Vagina (tissue), 2 donors: ENCODE measurements around the gene RPL18A. TPM values are rescaled to one million over a fixed set of nuclear protein-coding genes. Genes with fewer than 3 reads are reported as not detected.

Source experiments
- DNase-seq, 2 donors: peaks; one replicate each; pipeline ENCODE4 v3.0.0-alpha.2; 2017; ENCODE audit errors: extremely low spot score in 2 of 2
- H3K27ac ChIP-seq: fragments of 200-600 bp; sonication (generic); one replicate; pipeline ENCODE4 v1.5.1; 2019
- H3K27me3 ChIP-seq: fragments of 200-600 bp; sonication (generic); one replicate; pipeline ENCODE4 v1.5.1; 2019
- H3K36me3 ChIP-seq, 2 donors: fragments of 200-600 bp; sonication (generic); one replicate each; pipeline ENCODE4 v1.5.1; 2017 to 2019
- H3K4me1 ChIP-seq: fragments of 200-600 bp; sonication (generic); one replicate; pipeline ENCODE4 v1.5.1; 2019
- H3K4me3 ChIP-seq, 2 donors: fragments of 200-600 bp; sonication (generic); 1 replicate in 1 of 2; 2 replicates in 1 of 2; pipeline ENCODE4 v1.5.1; 2016 to 2019
- H3K9me3 ChIP-seq: fragments of 200-600 bp; sonication (generic); one replicate; pipeline ENCODE4 v1.5.1; 2019
- CTCF ChIP-seq, 3 experiments: fragments of 450-650 bp in 2 of 3; fragments of 200-600 bp in 1 of 3; sonication (generic) in 1 of 3; IDR thresholded peaks; one replicate each; pipeline ENCODE4 v1.5.1; 2017 to 2019; ENCODE audit warnings: antibody characterized with exemption in 3 of 3, mild to moderate bottlenecking in 2 of 3, moderate library complexity in 2 of 3
- POLR2A ChIP-seq, 2 donors: fragments of 450-650 bp; IDR thresholded peaks; one replicate each; pipeline ENCODE4 v1.6.1; 2017; ENCODE audit warnings: antibody characterized with exemption in 2 of 2, mild to moderate bottlenecking in 2 of 2, moderate library complexity in 2 of 2
- POLR2AphosphoS5 ChIP-seq, 2 donors: sonication (generic); formaldehyde crosslinking; IDR thresholded peaks; one replicate each; pipeline ENCODE4 v1.9.0; 2017; ENCODE audit warnings: antibody characterized with exemption in 2 of 2, mild to moderate bottlenecking in 2 of 2, low read depth in 1 of 2; ENCODE audit not compliant: insufficient read depth in 1 of 2
- intact Hi-C: fragments of 100-400 bp; cut with DNase I; formaldehyde crosslinking; loops from one replicate; pipeline ENCODE4 v1.15.1; 2023
- total RNA-seq: library from RNA; depleted of rRNA; stranded (reverse); fragments of >200 nt; gene quantifications from one replicate; pipeline ENCODE4 v1.2.3, GENCODE V29; 2016

The RPL18A gene
- total RNA-seq, 1 donor from 2014 or later: 1,768 TPM

GRCh38 chr19:17871032-17871877, 11.5 kb downstream of the RPL18A start:
- Histone ChIP-seq H3K4me3 (no peak overlapping the region), H3K9me3 (no peaks in the 10 kb centered on the region), H3K27ac (no peak overlapping the region), H3K36me3 (no peaks in the 10 kb centered on the region), H3K4me1 (peaks cover 23% of the 10 kb centered on the region), H3K27me3 (peaks cover 10% of the 10 kb centered on the region)
- intact Hi-C loops: no loop called here
- TF ChIP-seq CTCF (IDR thresholded peaks at IDR 0.05): no peak
- TF ChIP-seq POLR2AphosphoS5 (IDR thresholded peaks at IDR 0.05; ENCODE audit: insufficient read depth in 1 of 2, low read depth in 1 of 2): no peak
- no peak for TF ChIP-seq POLR2A (IDR thresholded peaks at IDR 0.05)
- DNase-seq: no peak

GRCh38 chr19:17871878-17872250, 12.2 kb downstream of the RPL18A start, which contains the start of gene SLC5A5:
Gene SLC5A5 (plus strand): TSS chr19:17871945. CDS start chr19:17872320, 375 bp downstream.
- peak within 1 kb of the TSS; percentile 1 to 22 for H3K4me3 ChIP-seq
- H3K36me3 ChIP-seq: no peaks in the 10 kb centered on the region
- peaks cover 23% of the 10 kb centered on the region for H3K4me1 ChIP-seq
- H3K27ac ChIP-seq: no peak within 1 kb of the TSS
- H3K27me3 ChIP-seq: peaks cover 10% of the 10 kb centered on the region
- TF ChIP-seq POLR2A (IDR thresholded peaks at IDR 0.05) (no peak), CTCF (IDR thresholded peaks at IDR 0.05) (no peak), POLR2AphosphoS5 (IDR thresholded peaks at IDR 0.05; ENCODE audit: insufficient read depth in 1 of 2, low read depth in 1 of 2) (no peak)
- no peaks in the 10 kb centered on the region for H3K9me3 ChIP-seq
- intact Hi-C loops: no loop called here
- DNase-seq: no peak

- Histone ChIP-seq H3K27me3 (peaks cover 10% of the 10 kb centered on the region), H3K27ac (no peak overlapping the region), H3K9me3 (no peaks in the 10 kb centered on the region), H3K4me3 (peak overlapping the region; percentile 1 to 22), H3K36me3 (no peaks in the 10 kb centered on the region), H3K4me1 (peaks cover 23% of the 10 kb centered on the region)
- TF ChIP-seq POLR2AphosphoS5 (IDR thresholded peaks at IDR 0.05; ENCODE audit: insufficient read depth in 1 of 2, low read depth in 1 of 2) (no peak), CTCF (IDR thresholded peaks at IDR 0.05) (no peak), POLR2A (IDR thresholded peaks at IDR 0.05) (no peak)
- DNase-seq: no peak
- intact Hi-C loops: no loop called here
Measured at GRCh38 chr19:17872251-17873001, 12.7 kb downstream of the RPL18A start.

- no peak for DNase-seq
- intact Hi-C loops: no loop called here
- H3K9me3 ChIP-seq: no peaks in the 10 kb centered on the region
- no peak for TF ChIP-seq POLR2A (IDR thresholded peaks at IDR 0.05)
- no peak for TF ChIP-seq POLR2AphosphoS5 (IDR thresholded peaks at IDR 0.05; ENCODE audit: insufficient read depth in 1 of 2, low read depth in 1 of 2)
- no peak for TF ChIP-seq CTCF (IDR thresholded peaks at IDR 0.05)
- H3K36me3 ChIP-seq: no peaks in the 10 kb centered on the region
- H3K4me1 ChIP-seq: peaks cover 23% of the 10 kb centered on the region
- H3K27ac ChIP-seq: no peak overlapping the region
- H3K4me3 ChIP-seq: peak overlapping the region; percentile 10 to 26
- H3K27me3 ChIP-seq: peaks cover 10% of the 10 kb centered on the region
Measured at GRCh38 chr19:17873786-17874757, 14.4 kb downstream of the RPL18A start.
